SJCRH30 (cell line): ENCODE results near the gene ALDH1A2. TPM values are rescaled to one million over a fixed set of nuclear protein-coding genes. Genes with fewer than 3 reads are reported as not detected.
"Not testable (repeated sequence)": the region's sequence is repeated elsewhere in the genome, so short reads cannot be mapped to it uniquely, and the experiment has no call there.

Experiments
- DNase-seq, 2 experiments: peaks; one replicate each; pipeline ENCODE4 v3.0.0-alpha.2; 2015 to 2020
- H3K27ac ChIP-seq: fragments of 250-450 bp; sonication (Bioruptor Pico); 2 replicates; pipeline ENCODE4 v1.5.1; 2020; ENCODE audit warnings: mild to moderate bottlenecking, moderate library complexity
- H3K27me3 ChIP-seq: fragments of 250-450 bp; sonication (Bioruptor Pico); 2 replicates; pipeline ENCODE4 v1.5.1; 2020; ENCODE audit warnings: mild to moderate bottlenecking, moderate library complexity
- H3K36me3 ChIP-seq: fragments of 250-450 bp; sonication (Bioruptor Pico); 2 replicates; pipeline ENCODE4 v1.5.1; 2020; ENCODE audit warnings: mild to moderate bottlenecking, moderate library complexity
- H3K4me1 ChIP-seq: fragments of 250-450 bp; sonication (Bioruptor Pico); 2 replicates; pipeline ENCODE4 v1.5.1; 2020; ENCODE audit warnings: mild to moderate bottlenecking, moderate library complexity
- H3K4me3 ChIP-seq: fragments of 250-450 bp; sonication (Bioruptor Pico); 2 replicates; pipeline ENCODE4 v1.5.1; 2020; ENCODE audit warnings: mild to moderate bottlenecking, moderate library complexity
- H3K9me3 ChIP-seq: fragments of 250-450 bp; sonication (Bioruptor Pico); replicated peaks from 2 replicates; pipeline ENCODE4 v1.5.1; 2020; ENCODE audit warnings: mild to moderate bottlenecking, moderate library complexity
- total RNA-seq: library from RNA; depleted of rRNA; stranded (reverse); fragments of >200 nt; shearing (Covaris generic); gene quantifications from 2 replicates; pipeline ENCODE4 v1.2.3, GENCODE V29; 2014

ALDH1A2 gene
- total RNA-seq, 1 experiment from 2014 or later, result 8.9 TPM

DNA sequence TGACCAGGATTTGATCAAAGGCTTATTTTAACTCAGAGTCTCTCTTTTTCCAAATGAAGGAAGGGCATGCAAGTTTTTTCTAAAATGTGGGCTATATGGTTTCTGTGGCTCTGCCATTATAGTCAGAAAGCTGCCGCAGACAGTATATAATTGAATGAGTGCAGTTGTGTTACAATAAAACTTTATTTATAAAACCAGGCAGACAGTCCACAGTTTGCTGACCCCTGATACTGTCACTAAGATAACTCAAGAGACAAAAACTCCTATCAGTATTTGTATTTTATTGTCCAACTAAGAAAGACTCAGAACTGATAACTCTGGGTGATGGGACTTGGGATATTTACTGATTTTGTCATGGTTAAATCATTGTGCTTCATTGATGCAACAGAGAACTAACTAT lies 4.9 kb downstream of the ALDH1A2 start:
- H3K9me3 ChIP-seq, result no peaks in the 10 kb centered on the region
- no peaks in the 10 kb centered on the region for H3K27me3 ChIP-seq
- H3K36me3 ChIP-seq, result no peaks in the 10 kb centered on the region
- H3K4me3 ChIP-seq, result no peak overlapping the region
- H3K27ac ChIP-seq, result no peak overlapping the region
- H3K4me1 ChIP-seq, result no peaks in the 10 kb centered on the region; the same call in none of the 2 replicates
- DNase-seq, result no peak

DNA sequence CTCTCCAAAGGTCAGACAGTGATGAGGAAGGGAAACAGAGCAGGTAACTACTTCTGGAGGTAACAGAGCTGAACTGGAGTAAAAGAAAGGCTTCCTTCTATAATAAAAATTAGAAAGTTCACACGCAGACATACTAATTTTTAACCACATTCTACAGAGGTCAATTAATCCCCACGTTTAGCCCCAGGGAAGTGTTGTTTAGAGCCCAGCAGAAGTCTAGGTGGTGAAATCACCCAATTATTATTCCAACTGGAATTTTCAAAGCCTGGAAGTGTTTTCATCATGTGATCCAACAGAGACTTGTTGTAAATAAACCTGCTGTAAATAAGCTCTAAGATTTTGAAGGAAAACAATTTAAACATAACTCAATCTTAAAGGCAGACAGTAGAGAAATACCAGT lies 6.8 kb downstream of the ALDH1A2 start:
- Histone ChIP-seq H3K27ac (no peak overlapping the region), H3K4me1 (peaks cover 1% of the 10 kb centered on the region), H3K27me3 (no peaks in the 10 kb centered on the region), H3K36me3 (no peaks in the 10 kb centered on the region), H3K9me3 (no peaks in the 10 kb centered on the region), H3K4me3 (no peak overlapping the region)
- DNase-seq, result no peak

DNA sequence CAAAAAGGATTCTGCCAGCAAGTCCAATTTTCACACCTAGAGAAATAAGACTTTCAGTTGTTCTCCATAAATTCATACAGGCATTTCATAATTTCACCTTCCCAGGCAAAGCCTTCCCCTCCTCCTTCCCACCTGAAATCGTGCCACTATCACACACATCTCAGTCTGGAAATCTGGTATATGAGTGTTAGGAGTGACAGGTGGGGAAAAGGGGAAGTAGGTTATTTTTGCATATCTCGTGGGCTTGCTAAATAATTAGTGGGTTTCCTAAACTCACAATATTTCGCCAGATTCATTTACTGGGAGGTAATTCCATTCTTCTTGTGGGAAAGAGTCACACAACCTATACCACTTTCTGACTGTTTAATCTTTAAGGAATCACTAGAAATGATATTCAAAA lies 7.4 kb downstream of the ALDH1A2 start:
- Histone ChIP-seq H3K4me1 (peaks cover 5% of the 10 kb centered on the region), H3K9me3 (no peaks in the 10 kb centered on the region)

DNA sequence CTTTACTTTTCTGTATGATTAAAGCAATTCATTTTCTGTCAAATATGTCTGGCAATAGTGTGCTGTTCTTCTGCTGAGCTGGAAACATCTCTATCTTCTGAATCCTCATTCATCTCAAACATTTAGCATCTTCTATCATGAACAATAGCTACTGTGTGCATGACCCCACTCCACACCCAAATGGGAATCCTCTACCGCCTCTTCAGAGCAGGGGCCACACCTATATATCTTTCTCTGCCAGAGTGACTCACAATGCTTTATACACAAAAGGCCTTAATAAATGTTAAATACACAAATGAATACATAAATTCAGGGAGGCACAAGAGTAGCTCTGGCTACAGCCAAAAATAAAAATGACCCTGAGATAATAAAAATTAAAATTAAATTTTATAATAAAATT lies 8.0 kb downstream of the ALDH1A2 start:
- Histone ChIP-seq H3K9me3 (no peaks in the 10 kb centered on the region), H3K4me3 (no peak overlapping the region), H3K4me1 (peaks cover 5% of the 10 kb centered on the region), H3K27me3 (no peaks in the 10 kb centered on the region), H3K27ac (no peak overlapping the region), H3K36me3 (no peaks in the 10 kb centered on the region)
- DNase-seq, result no peak

More for the DNA sequence above, 7.4 kb downstream of the ALDH1A2 start:
- Histone ChIP-seq H3K36me3 (no peaks in the 10 kb centered on the region), H3K4me3 (no peak overlapping the region), H3K27me3 (no peaks in the 10 kb centered on the region), H3K27ac (no peak overlapping the region)
- DNase-seq, result no peak

DNA sequence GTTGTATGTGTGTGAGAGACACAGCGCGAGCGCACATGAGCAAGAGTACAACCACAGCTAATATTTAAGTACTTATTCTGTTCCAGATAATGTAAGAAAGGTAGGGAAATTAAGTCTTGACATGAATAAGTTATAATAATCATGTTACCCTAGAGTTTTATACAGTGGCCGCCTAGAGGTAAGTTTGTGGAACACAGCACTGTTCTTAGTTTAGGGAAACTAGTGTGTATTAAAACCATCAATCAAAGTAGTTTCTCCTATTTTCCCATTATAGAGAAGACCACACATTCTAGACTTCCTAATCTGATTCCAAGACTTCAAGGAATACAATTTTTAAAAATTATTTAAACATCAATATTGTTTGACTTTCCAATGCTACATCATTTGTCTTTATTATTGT lies 9.5 kb downstream of the ALDH1A2 start:
- no peak overlapping the region for H3K27ac ChIP-seq
- H3K9me3 ChIP-seq, result no peaks in the 10 kb centered on the region
- no peaks in the 10 kb centered on the region for H3K27me3 ChIP-seq
- H3K36me3 ChIP-seq, result no peaks in the 10 kb centered on the region
- H3K4me1 ChIP-seq, result peaks cover 5% of the 10 kb centered on the region
- H3K4me3 ChIP-seq, result no peak overlapping the region
- no peak for DNase-seq

DNA sequence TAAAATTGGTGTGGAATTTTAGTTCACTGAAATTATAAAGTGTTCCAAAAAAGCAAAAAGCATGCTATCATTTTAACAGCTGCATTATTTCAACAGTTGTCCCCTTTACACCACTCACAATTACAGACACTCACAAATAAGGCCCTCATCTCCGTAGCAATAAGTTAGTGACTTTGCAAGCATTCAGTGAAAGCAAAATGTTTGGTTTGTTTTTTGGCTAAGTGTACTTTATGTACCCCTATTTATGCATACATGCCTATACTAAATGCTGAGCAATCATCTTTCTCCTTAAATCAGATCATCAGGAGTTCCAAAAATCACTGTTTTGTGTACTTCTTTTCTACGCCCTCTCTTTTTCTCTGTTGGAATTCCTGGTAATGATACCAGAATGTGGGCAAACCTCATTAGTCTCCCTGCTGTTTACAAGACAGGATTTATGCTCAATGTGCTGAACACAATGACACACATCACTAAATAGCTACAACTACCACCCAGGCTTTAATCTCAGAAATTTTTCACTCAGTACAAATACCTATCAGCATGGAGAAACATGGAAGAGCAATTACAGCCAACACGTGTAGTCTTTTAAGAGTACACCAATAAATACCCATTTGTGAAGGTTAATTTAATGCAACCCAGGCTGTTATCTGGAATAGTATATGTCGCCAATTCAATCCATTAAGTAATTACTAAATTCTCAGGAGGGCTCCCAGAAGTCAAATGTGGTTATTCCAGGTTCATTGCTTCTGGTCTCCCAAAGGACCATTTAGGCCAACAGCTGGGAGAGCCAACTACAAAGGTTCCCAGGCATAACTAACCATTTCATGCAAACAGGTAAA lies 12.0 kb downstream of the ALDH1A2 start:
- Histone ChIP-seq H3K9me3 (no peaks in the 10 kb centered on the region), H3K36me3 (no peaks in the 10 kb centered on the region), H3K4me3 (no peak overlapping the region), H3K27me3 (no peaks in the 10 kb centered on the region), H3K4me1 (peaks cover 5% of the 10 kb centered on the region; the same call in 1 of the 2 replicates), H3K27ac (no peak overlapping the region)
- DNase-seq, result no peak

DNA sequence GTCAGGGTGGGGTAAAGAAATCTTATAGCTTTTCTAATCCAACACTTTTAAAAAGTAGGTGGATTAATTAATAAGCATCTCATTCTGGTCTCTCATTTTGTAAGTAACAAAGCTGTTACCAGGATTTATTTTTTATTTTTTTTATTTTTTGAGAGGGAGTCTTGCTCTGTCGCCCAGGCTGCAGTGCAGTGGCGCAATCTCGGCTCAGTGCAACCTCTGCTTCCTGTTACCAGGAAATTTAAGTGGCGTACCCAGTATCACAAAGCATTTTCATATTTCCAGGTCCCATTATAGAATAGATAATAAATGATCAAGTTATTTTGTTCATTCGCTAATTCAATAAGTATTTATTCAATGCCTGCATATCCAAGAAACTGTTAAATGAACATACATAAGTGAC lies 13.2 kb downstream of the ALDH1A2 start:
- Histone ChIP-seq H3K36me3 (no peaks in the 10 kb centered on the region), H3K4me3 (no peak overlapping the region), H3K4me1 (peaks cover 5% of the 10 kb centered on the region; the same call in 1 of the 2 replicates), H3K27me3 (no peaks in the 10 kb centered on the region), H3K9me3 (no peaks in the 10 kb centered on the region), H3K27ac (no peak overlapping the region)
- no peak for DNase-seq

DNA sequence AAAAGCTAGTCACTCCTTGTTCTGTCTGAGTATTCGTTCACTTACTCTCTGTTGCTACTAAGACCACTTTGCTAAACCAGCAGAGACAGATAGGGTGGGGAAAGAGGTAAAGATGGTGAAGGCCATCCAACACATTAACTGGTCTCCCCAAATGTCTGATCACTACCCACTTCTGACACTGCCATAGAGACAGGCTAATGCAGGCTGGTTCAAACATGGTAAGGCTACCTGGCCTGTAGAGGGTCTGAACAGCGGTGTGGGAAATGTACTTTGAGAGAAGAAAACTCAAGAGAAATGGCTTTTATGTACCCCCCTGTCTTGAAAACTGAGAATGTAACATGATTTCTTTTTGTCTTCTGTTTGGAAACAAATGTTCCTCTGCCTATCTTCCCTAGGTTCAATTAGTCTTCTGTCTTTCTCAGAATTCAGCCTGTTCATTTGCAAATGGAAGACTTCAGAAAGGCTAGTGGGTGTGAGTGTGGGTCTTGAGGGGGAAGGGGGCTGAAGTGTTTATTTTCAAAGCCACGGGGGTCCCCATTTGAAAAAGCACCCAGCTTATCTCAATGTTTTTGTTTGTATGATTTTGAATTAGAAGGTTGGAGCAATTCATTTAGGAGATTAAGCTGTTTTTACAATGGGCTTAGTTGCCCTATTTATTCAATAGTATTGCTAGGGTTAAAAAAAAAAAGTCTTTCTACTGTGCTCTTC lies 15.8 kb downstream of the ALDH1A2 start:
- no peaks in the 10 kb centered on the region for H3K27me3 ChIP-seq

DNA sequence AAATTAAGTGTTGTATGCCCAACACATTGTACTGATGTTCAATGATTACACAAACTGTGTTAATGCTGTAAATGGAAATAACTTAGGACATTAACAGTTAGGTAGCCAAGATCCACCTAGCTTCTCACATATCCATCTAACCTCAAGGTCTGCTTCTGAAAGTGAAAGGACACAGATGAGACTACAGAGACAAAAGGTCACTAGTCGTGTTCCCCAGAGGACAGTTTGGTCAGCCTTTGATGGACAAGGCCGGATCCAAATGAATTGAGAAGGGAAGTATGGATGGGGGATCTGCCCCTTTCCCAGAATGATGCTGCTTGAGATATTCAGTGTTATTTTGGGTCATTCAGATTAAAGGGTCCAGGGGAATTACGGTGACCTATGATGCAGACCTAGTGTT lies 17.2 kb downstream of the ALDH1A2 start:
- H3K27ac ChIP-seq, result no peak overlapping the region
- no peaks in the 10 kb centered on the region for H3K9me3 ChIP-seq
- no peaks in the 10 kb centered on the region for H3K4me1 ChIP-seq
- DNase-seq, result no peak
- no peaks in the 10 kb centered on the region for H3K36me3 ChIP-seq
- no peak overlapping the region for H3K4me3 ChIP-seq
- H3K27me3 ChIP-seq, result no peaks in the 10 kb centered on the region

More for the DNA sequence above, 15.8 kb downstream of the ALDH1A2 start:
- Histone ChIP-seq H3K4me1 (peaks cover 5% of the 10 kb centered on the region; the same call in 1 of the 2 replicates), H3K36me3 (no peaks in the 10 kb centered on the region), H3K9me3 (no peaks in the 10 kb centered on the region), H3K27ac (no peak overlapping the region), H3K4me3 (no peak overlapping the region)
- DNase-seq, result no peak

DNA sequence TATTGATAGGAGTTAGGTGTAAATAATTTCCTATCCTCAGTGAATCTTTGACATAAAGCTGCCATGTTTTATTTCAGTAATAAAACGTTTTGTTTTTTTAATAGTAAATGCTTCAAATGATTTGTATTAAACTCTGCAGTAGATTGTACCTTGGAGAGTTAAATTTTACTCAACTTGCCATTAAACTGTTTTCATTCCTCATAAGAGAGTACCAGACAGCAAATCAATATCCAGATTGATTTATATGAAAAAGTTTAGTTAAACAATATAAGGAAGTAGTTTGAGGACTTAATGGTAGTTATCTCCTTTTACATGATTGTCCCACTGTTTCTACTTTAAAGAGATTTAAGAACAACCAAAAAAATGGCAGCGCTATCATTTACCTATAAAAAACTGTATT lies 18.4 kb downstream of the ALDH1A2 start:
- no peaks in the 10 kb centered on the region for H3K36me3 ChIP-seq

DNA sequence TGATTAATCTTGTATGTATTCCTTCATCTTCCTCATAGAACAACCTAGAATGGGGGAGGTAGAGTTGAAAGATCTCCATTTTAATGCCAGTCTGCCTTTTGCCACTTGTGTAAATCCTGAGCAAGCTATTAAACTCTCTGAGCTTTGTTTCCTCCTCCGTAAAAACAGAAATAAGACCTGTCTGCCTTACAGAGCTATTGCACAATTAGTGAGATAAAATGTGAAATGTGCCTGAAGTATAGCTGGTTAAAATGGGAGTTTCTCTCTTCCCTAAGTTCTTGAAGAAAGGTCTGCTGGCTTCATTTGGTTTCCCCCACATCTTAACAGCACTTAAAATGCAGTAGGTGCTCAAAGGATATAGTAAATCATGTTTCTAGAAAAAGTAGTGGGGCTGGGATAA lies 19.0 kb downstream of the ALDH1A2 start:
- Histone ChIP-seq H3K9me3 (no peaks in the 10 kb centered on the region), H3K36me3 (no peaks in the 10 kb centered on the region), H3K27me3 (no peaks in the 10 kb centered on the region), H3K4me3 (no peak overlapping the region), H3K4me1 (no peaks in the 10 kb centered on the region), H3K27ac (no peak overlapping the region)
- DNase-seq, result no peak

More for the DNA sequence above, 18.4 kb downstream of the ALDH1A2 start:
- Histone ChIP-seq H3K4me3 (no peak overlapping the region), H3K27me3 (no peaks in the 10 kb centered on the region), H3K27ac (no peak overlapping the region), H3K9me3 (no peaks in the 10 kb centered on the region), H3K4me1 (no peaks in the 10 kb centered on the region)
- no peak for DNase-seq

DNA sequence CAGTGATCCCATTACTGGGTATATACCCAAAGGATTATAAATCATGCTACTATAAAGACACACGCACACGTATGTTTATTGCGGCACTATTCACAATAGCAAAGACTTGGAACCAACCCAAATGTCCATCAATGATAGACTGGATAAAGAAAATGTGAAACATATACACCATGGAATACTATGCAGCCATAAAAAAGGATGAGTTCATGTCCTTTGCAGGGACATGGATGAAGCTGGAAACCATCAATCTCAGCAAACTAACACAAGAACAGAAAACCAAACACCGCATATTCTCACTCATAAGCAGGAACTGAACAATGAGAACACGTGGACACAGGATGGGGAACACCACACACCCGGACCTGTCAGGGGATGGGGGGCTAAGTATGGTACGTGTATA lies 20.1 kb downstream of the ALDH1A2 start:
- not testable (repeated sequence) for H3K4me3 ChIP-seq, H3K27me3 ChIP-seq, H3K4me1 ChIP-seq, H3K9me3 ChIP-seq, H3K36me3 ChIP-seq, DNase-seq, H3K27ac ChIP-seq

DNA sequence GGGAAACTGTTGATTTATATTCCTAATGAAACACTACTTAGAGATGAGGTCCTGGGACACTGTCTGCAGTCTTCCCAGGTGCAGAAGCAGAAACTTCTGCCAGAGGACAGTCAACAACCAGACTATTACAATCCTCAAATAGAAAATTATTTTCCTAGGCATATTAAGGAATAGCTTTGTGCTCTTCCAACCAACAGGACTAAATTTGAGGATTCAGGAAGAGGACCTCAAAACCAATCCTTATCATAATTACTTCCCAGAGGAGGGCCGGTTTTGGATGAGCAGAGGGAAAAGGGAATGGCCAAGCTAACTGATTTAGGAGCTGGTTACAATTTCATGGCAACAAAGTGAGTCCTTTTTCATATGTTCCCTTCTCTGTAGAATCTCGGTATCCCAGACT lies 21.0 kb downstream of the ALDH1A2 start:
- no peak for DNase-seq

DNA sequence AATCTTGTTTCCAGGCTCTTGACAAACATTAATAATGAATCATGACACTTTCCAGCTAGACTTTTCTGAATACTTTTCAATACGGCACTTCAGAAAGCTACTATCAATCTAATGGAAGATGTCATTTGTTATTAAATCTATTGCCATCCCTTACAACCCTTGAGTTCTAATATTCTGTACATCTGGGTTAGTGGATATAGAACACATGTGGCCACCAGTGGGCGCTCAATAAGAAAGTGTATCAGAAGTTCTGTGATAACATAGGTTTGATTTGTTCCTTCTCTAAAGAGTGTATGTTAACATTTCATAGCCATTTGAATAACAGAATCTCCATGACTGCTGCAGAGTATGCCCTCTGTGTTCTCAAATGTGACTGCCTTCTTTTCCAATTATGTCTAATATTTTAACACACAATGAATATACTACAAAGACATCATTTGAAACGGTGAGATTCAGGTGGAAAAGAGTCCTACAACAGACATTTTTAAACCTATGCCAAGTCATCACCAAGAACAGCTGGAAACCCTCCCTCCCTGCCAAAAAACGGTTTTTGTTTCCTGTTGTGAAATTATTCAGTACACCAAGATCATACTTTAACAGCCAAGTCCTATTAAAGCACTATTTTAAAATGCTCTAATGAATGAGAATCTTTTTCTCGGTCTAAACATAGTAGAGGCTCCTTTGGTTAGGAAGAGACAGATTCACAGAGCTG lies 22.2 kb downstream of the ALDH1A2 start:
- Histone ChIP-seq H3K4me3 (no peak overlapping the region), H3K36me3 (no peaks in the 10 kb centered on the region), H3K27ac (no peak overlapping the region), H3K27me3 (no peaks in the 10 kb centered on the region), H3K9me3 (no peaks in the 10 kb centered on the region), H3K4me1 (peaks cover 12% of the 10 kb centered on the region)
- peak; percentile 26 to 65 for DNase-seq

More for the DNA sequence above, 21.0 kb downstream of the ALDH1A2 start:
- Histone ChIP-seq H3K27ac (no peak overlapping the region), H3K4me1 (peaks cover under 1% of the 10 kb centered on the region), H3K4me3 (no peak overlapping the region), H3K36me3 (no peaks in the 10 kb centered on the region), H3K9me3 (no peaks in the 10 kb centered on the region), H3K27me3 (no peaks in the 10 kb centered on the region)

DNA sequence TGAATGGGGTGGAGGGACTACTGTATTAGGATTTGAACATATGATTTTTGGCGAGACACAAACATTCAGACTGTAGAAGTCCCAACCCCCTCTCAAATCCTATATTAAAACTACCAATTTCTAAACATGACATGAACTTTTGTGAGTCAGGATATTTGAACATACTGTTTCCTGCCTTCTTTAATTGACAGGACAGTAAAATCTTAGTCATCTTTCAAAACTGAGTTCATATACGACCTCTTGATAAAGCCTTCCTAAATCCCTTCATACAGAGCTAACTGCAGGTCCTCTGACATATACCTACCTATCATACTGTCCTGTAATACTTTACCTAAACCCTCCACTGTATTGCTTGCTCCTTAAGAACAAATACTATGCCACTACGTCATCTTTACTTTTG lies 23.5 kb downstream of the ALDH1A2 start:
- no peak overlapping the region for H3K4me3 ChIP-seq
- H3K27me3 ChIP-seq, result no peaks in the 10 kb centered on the region
- no peak overlapping the region for H3K27ac ChIP-seq
- no peak for DNase-seq
- H3K4me1 ChIP-seq, result peaks cover 26% of the 10 kb centered on the region
- no peaks in the 10 kb centered on the region for H3K9me3 ChIP-seq
- H3K36me3 ChIP-seq, result no peaks in the 10 kb centered on the region
